ENCODE results near the gene LPAR2.

Gene LPAR2

DNA sequence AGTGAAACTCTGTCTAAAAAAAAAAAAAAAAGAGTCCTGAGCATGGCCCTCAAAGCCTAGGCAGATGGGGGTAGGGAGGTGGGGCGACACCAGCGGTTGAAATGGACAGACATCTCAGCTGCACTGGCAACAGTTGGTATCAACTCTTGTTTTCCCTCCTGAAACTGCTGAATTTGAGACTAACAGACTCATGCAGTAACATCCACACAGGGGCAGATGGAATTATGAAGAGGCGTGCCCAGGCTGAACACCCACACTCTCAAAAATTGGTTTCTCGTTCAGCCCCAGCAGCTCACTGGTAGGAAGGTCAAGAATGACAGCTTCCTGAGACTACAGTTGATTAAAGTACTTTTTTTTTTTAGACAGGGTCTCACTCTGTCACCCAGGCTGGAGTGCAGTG lies 33.6 kb downstream of the LPAR2 start:
- no peak for DNase-seq

DNA sequence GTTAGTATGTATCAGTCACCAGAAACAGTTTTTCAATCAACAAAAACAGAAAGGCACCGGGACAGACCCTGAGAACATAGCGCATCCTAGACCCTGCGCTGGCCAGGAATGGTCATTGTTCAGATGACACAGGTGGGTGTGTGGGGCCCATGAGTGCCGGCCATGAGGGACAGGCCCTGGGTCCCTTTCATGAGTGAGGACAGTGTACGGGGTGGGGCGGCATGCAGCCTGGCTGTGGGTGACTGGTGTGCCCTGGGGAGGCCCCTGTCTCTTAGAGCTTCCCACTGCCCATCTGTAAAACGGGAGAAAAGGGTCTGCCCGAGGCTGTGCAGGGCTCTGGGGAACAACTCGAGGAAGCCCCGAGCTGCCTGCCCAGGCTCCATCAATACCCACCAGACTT lies 35.3 kb downstream of the LPAR2 start:
- DNase-seq = no peak

DNA sequence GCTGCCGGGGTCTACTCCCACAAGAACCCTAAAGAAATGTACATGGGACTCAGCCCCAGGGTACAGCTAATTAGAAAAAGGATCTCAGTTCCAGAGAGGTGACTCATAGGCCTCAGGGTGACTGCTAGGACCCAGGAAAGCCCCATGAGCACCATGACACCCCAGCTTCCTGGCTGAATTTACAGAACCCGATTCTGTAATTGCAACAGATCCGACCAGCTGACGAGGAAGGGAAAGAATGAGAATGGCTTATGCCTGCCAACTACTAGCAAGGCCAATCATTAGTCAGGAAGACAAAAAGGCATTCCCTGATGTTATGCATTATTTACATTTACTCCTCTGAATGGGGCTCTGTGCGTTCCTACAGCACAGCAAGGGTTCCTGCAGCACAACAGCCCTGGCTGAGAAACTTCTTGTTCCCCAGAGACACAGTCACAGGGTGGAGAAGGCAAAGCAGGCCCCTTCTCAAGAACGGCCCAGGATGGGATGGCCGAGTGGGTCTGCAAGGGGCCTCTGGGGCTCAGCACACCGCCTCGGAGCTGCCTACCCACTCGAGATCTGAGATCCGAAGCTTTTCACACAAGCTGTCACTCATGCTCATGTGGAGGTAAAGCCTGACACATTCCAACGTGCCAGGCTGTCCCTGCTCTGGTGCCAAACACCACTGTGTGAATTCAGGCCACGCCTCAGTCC lies 36.7 kb downstream of the LPAR2 start:
- DNase-seq = peak; percentile 74 to 82

DNA sequence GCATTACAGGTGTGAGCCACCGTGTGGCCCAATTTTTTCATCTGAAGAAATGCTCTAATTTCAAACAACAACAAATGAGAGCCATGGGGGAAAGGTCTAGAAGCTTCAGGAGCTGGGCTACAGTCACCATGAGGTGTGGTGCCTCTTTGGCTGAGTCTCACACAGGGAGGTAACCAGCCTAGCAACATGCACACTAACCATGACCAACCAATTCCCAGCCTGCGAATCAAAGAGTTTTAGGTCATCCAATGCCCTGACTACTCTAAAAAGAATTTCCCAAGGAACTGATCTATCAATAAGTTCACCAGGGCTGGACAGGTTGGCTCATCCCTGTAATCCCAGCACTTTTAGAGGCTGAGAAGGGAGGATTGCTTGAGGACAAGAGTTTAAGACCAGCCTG lies 39.5 kb downstream of the LPAR2 start:
- DNase-seq = no peak

DNA sequence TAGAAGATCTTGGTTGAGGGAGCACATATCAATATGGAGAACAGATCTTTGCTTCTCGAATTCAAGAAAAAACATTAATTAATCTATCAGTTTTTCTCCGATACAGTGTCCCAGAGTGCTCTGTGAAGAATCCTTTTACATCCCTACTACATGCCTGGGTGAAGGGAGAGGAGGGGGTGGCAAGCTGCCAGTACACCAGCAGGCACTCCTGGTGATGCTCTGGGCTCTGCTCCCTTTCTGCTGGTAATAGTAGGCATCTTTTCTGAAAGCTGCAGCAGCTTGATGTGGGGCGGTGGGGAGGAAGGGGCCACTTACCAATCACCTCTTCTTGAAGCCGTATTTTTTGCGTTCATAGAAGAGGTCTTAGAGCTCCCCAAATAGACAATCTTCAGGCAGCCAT lies 40.2 kb downstream of the LPAR2 start:
- no peak for DNase-seq

DNA sequence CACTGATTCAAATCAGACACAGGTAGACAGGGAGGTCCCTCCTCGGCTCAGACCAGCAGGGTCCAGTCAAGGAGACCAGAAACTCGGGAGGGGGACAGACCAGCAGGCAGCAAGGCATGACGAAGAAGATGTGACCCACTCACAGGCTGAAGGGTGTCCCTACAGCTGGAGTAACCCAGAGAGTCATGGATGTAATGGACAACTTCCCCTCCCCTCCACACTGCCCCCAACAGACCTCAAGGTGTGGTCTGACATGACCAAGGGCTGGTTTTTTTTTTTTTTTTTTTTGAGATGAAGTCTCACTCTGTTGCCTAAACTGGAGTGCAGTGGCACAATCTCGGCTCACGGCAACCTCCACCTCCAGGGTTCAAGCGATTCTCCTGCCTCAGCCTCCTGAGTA lies 43.7 kb downstream of the LPAR2 start:
- no peak for DNase-seq

DNA sequence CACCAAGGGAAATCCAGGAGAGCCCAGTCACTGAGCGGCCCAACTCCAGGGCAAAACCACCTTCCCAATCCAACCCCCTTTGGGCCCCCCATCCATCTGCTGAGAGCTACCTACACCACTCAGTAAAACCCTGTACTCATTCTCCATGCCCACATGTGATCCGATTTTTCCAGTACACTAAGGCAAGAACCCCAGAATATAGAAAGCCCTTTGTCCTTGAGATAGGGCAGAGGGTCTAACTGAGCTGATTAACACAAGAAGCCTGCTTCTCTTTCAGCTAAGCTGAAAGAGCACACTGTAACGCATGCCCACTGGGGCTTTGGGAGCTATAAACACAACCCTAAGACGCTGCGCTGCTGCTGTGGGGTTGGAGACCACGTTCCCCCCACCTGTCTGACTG lies 45.5 kb downstream of the LPAR2 start:
- DNase-seq = no peak

DNA sequence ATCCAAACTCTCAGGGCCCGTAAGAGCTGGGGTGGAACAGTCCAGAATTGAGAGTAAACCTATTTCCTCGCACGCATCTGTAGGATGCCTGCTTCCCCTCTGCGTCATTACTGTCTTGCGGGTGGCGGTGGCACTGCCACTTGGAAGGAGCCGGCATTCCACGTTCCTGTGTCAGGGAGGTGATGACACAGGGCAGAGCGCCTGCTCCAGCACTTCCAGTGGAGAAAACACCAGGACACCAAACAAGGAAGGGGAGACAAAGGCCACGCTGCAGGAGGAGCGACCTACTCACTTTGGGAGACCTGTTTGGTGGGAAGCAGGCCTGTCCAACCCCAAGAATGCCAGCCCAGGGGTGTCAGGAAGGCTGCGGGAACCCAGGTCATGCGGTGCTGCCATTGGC lies 46.6 kb downstream of the LPAR2 start:
- DNase-seq = no peak

DNA sequence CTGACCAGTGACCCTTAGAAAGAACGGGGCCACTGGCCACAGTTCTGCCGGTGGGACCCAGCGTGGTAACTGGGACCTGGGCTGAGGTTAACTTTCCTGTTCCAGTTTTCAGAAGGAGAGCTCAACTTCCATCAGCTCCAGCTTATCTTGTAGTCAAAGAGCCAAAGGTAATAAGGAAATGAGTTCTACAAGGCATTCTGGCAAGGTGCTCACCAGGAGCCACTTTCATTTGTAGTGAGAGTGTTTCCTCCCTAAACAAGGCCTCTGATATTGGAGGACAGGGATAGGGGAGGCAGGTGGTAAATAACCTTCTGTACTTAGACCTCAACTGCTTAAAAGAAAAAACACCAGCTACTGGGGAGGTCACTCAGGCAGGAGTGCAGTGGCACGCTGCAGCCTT lies 47.6 kb downstream of the LPAR2 start:
- no peak for DNase-seq

DNA sequence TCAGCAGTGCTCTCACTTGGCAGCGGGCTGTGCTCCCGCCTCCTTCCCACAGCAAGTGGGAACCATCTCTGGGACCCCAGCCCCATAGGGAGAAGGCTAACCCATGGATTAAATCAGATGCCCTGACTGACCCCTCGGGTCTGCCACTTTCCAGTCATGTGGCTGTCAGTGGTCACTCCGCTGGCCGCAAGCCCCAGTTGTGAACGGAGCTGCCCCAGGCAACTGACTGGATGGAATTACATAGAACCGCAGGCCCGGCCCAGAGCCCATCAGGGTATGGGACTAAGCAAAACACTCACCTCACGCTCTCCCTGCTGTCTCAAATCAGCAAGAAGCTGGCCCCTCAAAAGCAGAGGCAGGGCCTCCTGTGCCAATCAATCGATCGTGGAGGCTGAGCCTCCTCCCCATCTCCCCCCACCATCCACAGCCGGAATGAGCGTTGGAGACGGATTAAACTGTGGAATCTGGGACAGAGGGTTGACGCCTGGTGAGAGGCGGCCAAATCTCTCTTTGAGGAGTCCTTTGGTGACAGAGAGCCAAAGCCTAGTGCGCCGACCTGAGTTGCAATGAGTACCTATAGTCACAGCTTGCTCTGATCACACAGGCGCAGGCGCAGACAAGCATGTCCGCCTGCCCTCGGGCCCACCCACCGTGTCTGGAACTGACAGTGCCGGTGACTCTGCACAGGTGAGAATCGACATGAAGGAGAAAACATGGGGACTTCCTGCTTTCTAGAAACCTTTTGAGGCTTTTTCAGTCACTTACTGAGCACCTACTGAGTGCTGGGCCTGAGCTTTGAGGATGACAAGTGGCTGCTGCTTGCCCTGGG lies 48.3 kb downstream of the LPAR2 start:
- DNase-seq = no peak

DNA sequence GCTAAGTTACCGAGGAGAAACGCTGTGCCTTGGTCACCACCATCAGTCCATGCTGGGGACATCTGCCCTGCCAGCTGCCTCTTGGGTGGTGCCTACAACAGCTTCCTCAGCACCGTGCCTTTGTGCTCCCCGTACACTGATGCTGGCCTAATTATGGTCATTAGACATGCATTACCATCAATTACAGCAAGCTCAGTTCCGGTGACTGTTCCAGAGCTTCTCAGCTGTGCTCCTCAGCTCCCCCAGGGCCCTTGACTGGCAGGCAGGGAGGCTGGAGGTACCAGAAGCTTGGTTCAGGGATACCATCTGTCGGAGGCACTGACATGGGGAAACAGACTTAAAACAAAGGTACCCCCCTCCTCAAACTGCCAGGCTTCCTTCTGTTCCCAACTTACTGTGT lies 49.8 kb downstream of the LPAR2 start:
- no peak for DNase-seq

DNA sequence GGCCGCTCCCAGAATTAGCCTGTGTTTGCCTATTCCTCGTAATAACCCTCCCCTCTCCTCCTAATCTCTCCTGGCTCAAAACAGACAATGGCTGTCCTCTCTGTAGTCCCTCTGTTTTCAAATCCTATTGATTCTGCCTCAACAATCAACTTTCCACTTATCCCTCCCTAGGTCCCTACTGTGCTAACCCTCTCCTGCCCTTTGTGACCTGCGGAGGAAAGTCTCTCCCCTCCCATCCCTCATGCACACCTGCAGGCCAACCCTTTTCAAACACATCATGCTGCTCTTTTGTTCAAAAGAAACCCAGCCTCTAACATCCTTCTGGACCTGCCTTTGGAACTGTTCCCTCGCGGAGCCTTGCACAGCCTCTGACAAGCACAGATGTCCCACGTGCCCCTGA lies 52.6 kb downstream of the LPAR2 start:
- DNase-seq = no peak
